PC-9 (cell line): ENCODE data around the gene FBXL13. TPM values are rescaled to one million over a fixed set of nuclear protein-coding genes. Genes with fewer than 3 reads are reported as not detected.
"Not testable (repeated sequence)": the region's sequence is repeated elsewhere in the genome, so short reads cannot be mapped to it uniquely, and the experiment has no call there.

Experiments
- BruUV-seq: library from RNA; stranded (reverse); fragments of 400-500 nt; replicated peaks from 2 replicates; lab custom pipeline; 2021; lab: Mats Ljungman, UMichigan
- CTCF ChIA-PET: fragments of 300-600 bp; sonication (Branson Sonifier 250); formaldehyde crosslinking; loops from one replicate; lab custom pipeline; 2022; ENCODE audit warnings: antibody characterized with exemption; lab: Charles Lee
- POLR2A ChIA-PET: fragments of 300-600 bp; sonication (Branson Sonifier 250); formaldehyde crosslinking; loops from one replicate; lab custom pipeline; 2022; ENCODE audit warnings: antibody characterized with exemption; ENCODE audit not compliant: unreplicated experiment; lab: Charles Lee
- DNase-seq, 2 experiments: peaks; one replicate each; pipeline versions ENCODE4 v3.0.0 to v3.0.0-alpha.2; 2015 to 2022; ENCODE audit warnings: mixed read lengths in 1 of 2
- H2AFZ ChIP-seq: fragments of 200-600 bp; sonication (generic); 2 replicates; pipeline ENCODE4 v1.8.1; 2017; ENCODE audit warnings: antibody characterized with exemption
- H3F3A ChIP-seq: fragments of 200-600 bp; sonication (generic); 2 replicates; pipeline ENCODE4 v1.8.1; 2017; ENCODE audit warnings: antibody characterized with exemption, mild to moderate bottlenecking, low read depth; ENCODE audit not compliant: insufficient read depth
- H3K27ac ChIP-seq: fragments of 200-600 bp; sonication (generic); 2 replicates; pipeline ENCODE4 v1.6.1; 2016; ENCODE audit warnings: mixed run types
- H3K27me3 ChIP-seq: fragments of 200-600 bp; sonication (generic); 2 replicates; pipeline ENCODE4 v1.6.1; 2016; ENCODE audit warnings: low read depth, mixed run types; ENCODE audit not compliant: insufficient read depth
- H3K36me3 ChIP-seq: fragments of 200-600 bp; sonication (generic); 2 replicates; pipeline ENCODE4 v1.6.1; 2016; ENCODE audit warnings: low read depth, mixed run types
- H3K4me1 ChIP-seq: fragments of 200-600 bp; sonication (generic); replicated peaks from 2 replicates; pipeline ENCODE4 v1.6.1; 2016; ENCODE audit warnings: mixed run types; ENCODE audit not compliant: insufficient read depth
- H3K4me2 ChIP-seq: fragments of 200-600 bp; sonication (generic); 2 replicates; pipeline ENCODE4 v1.6.1; 2017; ENCODE audit warnings: mixed run types
- H3K4me3 ChIP-seq: fragments of 200-600 bp; sonication (generic); 2 replicates; pipeline ENCODE4 v1.6.1; 2016; ENCODE audit warnings: mixed run types
- H3K79me2 ChIP-seq: fragments of 200-600 bp; sonication (generic); 2 replicates; pipeline ENCODE4 v1.6.1; 2017; ENCODE audit warnings: low read depth, mixed run types
- H3K9me2 ChIP-seq: fragments of 200-600 bp; sonication (generic); 2 replicates; pipeline ENCODE4 v1.8.1; 2017; ENCODE audit warnings: mild to moderate bottlenecking; ENCODE audit not compliant: insufficient read depth
- H3K9me3 ChIP-seq: fragments of 200-600 bp; sonication (generic); 2 replicates; pipeline ENCODE4 v1.8.1; 2016; ENCODE audit warnings: low read depth; ENCODE audit not compliant: insufficient read depth
- H4K20me1 ChIP-seq: fragments of 200-600 bp; sonication (generic); 2 replicates; pipeline ENCODE4 v1.8.1; 2017; ENCODE audit not compliant: insufficient read depth
- CTCF ChIP-seq: fragments of 200-600 bp; sonication (generic); conservative IDR thresholded peaks from 2 replicates; pipeline ENCODE4 v1.6.1; 2017; ENCODE audit warnings: mixed run types, antibody characterized with exemption, mild to moderate bottlenecking, moderate library complexity
- EZH2 ChIP-seq: fragments of 200-600 bp; sonication (generic); IDR thresholded peaks from 2 replicates; pipeline ENCODE4 v1.8.0; 2017; ENCODE audit warnings: antibody characterized with exemption, low read depth
- intact Hi-C: fragments of 100-400 bp; cut with micrococcal nuclease; formaldehyde crosslinking; loops from one replicate; pipeline ENCODE4 v1.10.0; 2022; ENCODE audit not compliant: unreplicated experiment
- total RNA-seq: library from RNA; stranded (reverse); gene quantifications from 2 replicates; pipeline ENCODE4 v1.2.3, GENCODE V29; 2021

Gene FBXL13
- total RNA-seq, 1 experiment from 2014 or later, result 19.4 TPM

GRCh38 chr7:102978284-102978683, 96.3 kb downstream of the FBXL13 start:
- no peaks in the 10 kb centered on the region for H3K9me2 ChIP-seq
- TF ChIP-seq EZH2 (no peak), CTCF (no peak)
- POLR2A ChIA-PET, result no interaction called here
- H3K79me2 ChIP-seq, result no peaks in the 10 kb centered on the region
- peak overlapping the region; percentile 76 for H3K27ac ChIP-seq
- peaks cover 5% of the 10 kb centered on the region; the same call in 1 of the 2 replicates for H3K36me3 ChIP-seq
- H3K27me3 ChIP-seq, result no peaks in the 10 kb centered on the region
- CTCF ChIA-PET, result no interaction called here
- H3K4me3 ChIP-seq, result no peak overlapping the region
- peak; percentile 59 to 83 for DNase-seq
- intact Hi-C loops, result no loop called here
- peaks cover 12% of the 10 kb centered on the region for H3K4me1 ChIP-seq
- H2AFZ ChIP-seq, result peak overlapping the region; percentile 64; the same call in 1 of the 2 replicates
- peaks cover 14% of the 10 kb centered on the region for H3K9me3 ChIP-seq
- H4K20me1 ChIP-seq, result no peaks in the 10 kb centered on the region
- no peaks in the 10 kb centered on the region for H3F3A ChIP-seq
- H3K4me2 ChIP-seq, result no peak overlapping the region
- no TSS peak for BruUV-seq

GRCh38 chr7:102977586-102977985, 97.0 kb downstream of the FBXL13 start:
- CTCF ChIA-PET, H3K4me3 ChIP-seq, H3K79me2 ChIP-seq, H4K20me1 ChIP-seq, intact Hi-C loops, H3K4me2 ChIP-seq, H3K36me3 ChIP-seq, BruUV-seq, DNase-seq, H2AFZ ChIP-seq, H3K9me2 ChIP-seq, H3K27ac ChIP-seq, H3F3A ChIP-seq, POLR2A ChIA-PET, H3K27me3 ChIP-seq: not testable (repeated sequence)
- Histone ChIP-seq H3K9me3 (peaks cover 14% of the 10 kb centered on the region), H3K4me1 (peaks cover 12% of the 10 kb centered on the region)

GRCh38 chr7:102976493-102976892, 98.1 kb downstream of the FBXL13 start:
- BruUV-seq, result no TSS peak
- H3K27me3 ChIP-seq, result no peaks in the 10 kb centered on the region
- DNase-seq, result no peak
- H3K4me1 ChIP-seq, result peaks cover 12% of the 10 kb centered on the region
- POLR2A ChIA-PET, result no interaction called here
- H3K27ac ChIP-seq, result no peak overlapping the region
- H3K9me2 ChIP-seq, result no peaks in the 10 kb centered on the region
- TF ChIP-seq EZH2 (no peak), CTCF (no peak)
- CTCF ChIA-PET, result no interaction called here
- H3K79me2 ChIP-seq, result no peaks in the 10 kb centered on the region
- H3K4me2 ChIP-seq, result no peak overlapping the region
- intact Hi-C loops, result no loop called here
- H3K9me3 ChIP-seq, result peaks cover 14% of the 10 kb centered on the region
- no peaks in the 10 kb centered on the region for H4K20me1 ChIP-seq
- no peak overlapping the region for H2AFZ ChIP-seq
- no peaks in the 10 kb centered on the region for H3F3A ChIP-seq
- no peak overlapping the region for H3K4me3 ChIP-seq
- H3K36me3 ChIP-seq, result peaks cover 5% of the 10 kb centered on the region; the same call in 1 of the 2 replicates

GRCh38 chr7:102975854-102976253, 98.7 kb downstream of the FBXL13 start:
- Histone ChIP-seq H2AFZ (no peak overlapping the region), H4K20me1 (no peaks in the 10 kb centered on the region), H3K27ac (no peak overlapping the region), H3K27me3 (no peaks in the 10 kb centered on the region), H3F3A (no peaks in the 10 kb centered on the region), H3K79me2 (no peaks in the 10 kb centered on the region), H3K9me3 (peaks cover 14% of the 10 kb centered on the region), H3K4me2 (no peak overlapping the region), H3K4me3 (no peak overlapping the region), H3K4me1 (peaks cover 12% of the 10 kb centered on the region), H3K9me2 (no peaks in the 10 kb centered on the region), H3K36me3 (peaks cover 5% of the 10 kb centered on the region; the same call in 1 of the 2 replicates)
- no peak for TF ChIP-seq CTCF
- no peak for TF ChIP-seq EZH2
- no TSS peak for BruUV-seq
- ChIA-PET CTCF (no interaction called here), POLR2A (no interaction called here)
- DNase-seq, result no peak
- intact Hi-C loops, result no loop called here
